Omental fat pad (tissue), 4 donors: ENCODE results near the gene SLC30A3. TPM values are rescaled to one million over a fixed set of nuclear protein-coding genes. Genes with fewer than 3 reads are reported as not detected.

Experiments
- ATAC-seq: fragments of 150-250 bp; one replicate; pipeline ENCODE4 v1.9.1; 2016; ENCODE audit warnings: mild to moderate bottlenecking, moderate library complexity; ENCODE audit not compliant: low FRiP score
- DNase-seq: peaks from one replicate; pipeline ENCODE4 v3.0.0-alpha.2; 2019; ENCODE audit warnings: low spot score
- total RNA-seq, 4 donors: library from RNA; depleted of rRNA; stranded (reverse); fragments of >200 nt; gene quantifications; one replicate each; pipeline ENCODE4 v1.1.0, GENCODE V29; 2016
- TF ChIP-seq, protein P1 (sequence below), 3 donors: fragments of 450-650 bp; IDR thresholded peaks; one replicate each; pipeline ENCODE4 v1.5.1; 2016 to 2017; ENCODE audit warnings: antibody characterized with exemption in 3 of 3, mild to moderate bottlenecking in 3 of 3, moderate library complexity in 2 of 3

Gene SLC30A3
- total RNA-seq, 4 donors from 2014 or later = not detected

DNA sequence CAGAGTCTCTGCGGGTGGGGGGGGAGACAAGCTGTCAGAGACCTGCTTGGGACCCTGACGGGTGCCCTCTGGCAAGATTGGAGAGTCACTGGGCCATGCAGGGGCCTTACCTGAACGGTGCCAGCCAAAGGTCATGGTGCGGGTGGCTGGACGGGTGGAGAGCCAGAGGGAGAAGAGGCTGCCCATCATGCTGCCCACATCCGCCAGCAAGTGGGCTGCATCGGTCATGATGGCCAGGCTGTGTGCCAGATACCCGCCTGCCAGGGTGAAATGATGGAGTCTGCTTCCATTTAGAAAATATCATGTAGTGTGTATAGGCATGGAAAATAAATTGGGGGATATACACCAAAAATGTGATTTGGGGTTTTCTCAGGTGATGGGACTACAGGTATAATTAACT lies 4.8 kb downstream of the SLC30A3 start:
- DNase-seq (no peak), ATAC-seq (no peak)
- TF ChIP-seq, protein P1, sequence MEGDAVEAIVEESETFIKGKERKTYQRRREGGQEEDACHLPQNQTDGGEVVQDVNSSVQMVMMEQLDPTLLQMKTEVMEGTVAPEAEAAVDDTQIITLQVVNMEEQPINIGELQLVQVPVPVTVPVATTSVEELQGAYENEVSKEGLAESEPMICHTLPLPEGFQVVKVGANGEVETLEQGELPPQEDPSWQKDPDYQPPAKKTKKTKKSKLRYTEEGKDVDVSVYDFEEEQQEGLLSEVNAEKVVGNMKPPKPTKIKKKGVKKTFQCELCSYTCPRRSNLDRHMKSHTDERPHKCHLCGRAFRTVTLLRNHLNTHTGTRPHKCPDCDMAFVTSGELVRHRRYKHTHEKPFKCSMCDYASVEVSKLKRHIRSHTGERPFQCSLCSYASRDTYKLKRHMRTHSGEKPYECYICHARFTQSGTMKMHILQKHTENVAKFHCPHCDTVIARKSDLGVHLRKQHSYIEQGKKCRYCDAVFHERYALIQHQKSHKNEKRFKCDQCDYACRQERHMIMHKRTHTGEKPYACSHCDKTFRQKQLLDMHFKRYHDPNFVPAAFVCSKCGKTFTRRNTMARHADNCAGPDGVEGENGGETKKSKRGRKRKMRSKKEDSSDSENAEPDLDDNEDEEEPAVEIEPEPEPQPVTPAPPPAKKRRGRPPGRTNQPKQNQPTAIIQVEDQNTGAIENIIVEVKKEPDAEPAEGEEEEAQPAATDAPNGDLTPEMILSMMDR (IDR thresholded peaks at IDR 0.05) = no peak

DNA sequence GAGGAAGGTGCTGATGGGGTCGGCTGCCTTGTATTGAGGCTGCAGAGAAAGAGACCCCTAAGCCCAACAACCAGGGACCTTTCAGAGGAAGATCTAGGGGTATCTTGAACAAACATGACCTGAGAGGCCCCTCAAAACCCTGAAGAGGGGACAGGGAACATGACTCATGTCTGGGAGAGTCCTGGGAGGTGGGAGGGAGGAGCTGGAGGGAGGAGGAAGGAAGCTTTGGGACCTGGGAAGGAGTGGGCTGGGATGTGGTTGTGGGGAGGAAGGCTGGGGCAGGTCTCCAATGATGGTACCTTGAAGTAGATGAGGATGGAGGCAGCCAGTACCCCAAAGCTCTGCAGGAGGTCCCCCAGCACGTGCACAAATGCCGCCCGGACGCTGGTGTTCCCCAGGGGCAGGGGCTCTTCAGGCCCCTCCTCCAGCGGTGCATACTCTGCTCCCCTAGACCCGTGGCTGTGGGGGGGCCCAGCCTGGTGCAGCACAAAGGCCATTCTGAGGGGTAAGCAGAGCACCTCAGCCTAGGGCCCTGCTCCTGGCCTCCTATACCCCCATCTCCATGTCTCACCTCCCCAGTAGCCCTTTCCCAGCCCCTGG lies 5.9 kb downstream of the SLC30A3 start:
- DNase-seq = no peak
- TF ChIP-seq, protein P1 (IDR thresholded peaks at IDR 0.05) = no peak
- ATAC-seq = no peak

DNA sequence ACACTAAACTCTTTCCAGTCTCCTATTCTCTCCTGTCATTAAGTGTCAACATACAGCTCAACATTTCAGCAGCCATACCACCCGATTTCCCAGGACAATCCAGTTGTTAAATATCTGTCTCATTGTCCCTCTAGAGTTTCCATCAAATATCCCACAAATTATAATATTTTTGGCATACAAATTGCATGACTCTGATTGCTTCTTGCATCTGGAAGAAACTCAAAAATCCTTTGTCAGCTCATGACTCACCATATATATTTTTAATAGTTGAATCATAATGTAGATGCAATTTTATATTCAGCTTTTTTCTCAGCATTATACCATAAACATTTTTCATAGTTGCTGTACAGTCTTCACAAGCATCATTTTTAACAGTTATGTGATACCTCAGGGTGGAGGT lies 7.2 kb downstream of the SLC30A3 start:
- ATAC-seq = peak; percentile 49
- TF ChIP-seq, protein P1 (IDR thresholded peaks at IDR 0.05) = no peak
- no peak for DNase-seq

DNA sequence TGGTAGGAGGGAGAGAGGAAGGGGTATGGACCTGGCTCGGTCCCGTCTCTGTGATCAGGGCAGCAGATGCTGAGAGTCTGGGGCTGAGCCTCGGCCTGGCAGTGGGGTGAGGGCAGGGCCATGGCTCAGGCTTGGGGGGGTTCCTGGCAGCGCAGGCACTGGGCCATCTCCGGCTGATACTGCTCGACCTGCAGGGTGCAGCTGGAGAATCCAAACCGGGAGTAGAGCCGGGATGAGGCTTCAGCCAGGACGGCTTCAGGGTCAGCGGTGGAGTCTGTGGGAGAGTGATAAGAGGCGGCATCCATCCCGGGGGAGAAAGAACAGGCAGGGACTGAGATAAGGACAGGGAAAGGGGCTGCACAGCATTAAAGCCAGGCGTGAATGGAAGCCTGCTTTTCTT lies 7.7 kb downstream of the SLC30A3 start:
- TF ChIP-seq, protein P1 (IDR thresholded peaks at IDR 0.05) = no peak
- DNase-seq (no peak), ATAC-seq (no peak)

DNA sequence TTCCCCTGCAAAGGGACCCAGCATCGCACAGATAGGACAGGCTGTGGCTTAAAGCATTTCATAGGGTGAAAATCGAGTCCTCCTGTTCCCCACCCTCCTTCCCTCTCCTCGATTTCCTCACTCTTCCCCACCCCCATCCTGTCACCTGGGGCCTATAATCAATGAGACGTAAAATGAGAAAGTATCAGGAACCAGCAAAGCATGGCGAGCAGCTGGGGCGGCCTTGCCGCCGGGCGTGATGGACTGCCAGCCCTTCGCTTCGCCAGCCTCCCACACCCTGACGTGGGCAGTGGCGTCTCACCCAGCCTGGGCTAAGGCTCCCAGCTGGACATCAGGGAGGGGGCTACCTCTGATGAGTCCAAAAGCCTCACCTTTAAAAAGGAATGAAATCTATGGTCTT lies 11.1 kb downstream of the SLC30A3 start:
- TF ChIP-seq, protein P1 (IDR thresholded peaks at IDR 0.05) = no peak
- DNase-seq = no peak
- no peak for ATAC-seq

DNA sequence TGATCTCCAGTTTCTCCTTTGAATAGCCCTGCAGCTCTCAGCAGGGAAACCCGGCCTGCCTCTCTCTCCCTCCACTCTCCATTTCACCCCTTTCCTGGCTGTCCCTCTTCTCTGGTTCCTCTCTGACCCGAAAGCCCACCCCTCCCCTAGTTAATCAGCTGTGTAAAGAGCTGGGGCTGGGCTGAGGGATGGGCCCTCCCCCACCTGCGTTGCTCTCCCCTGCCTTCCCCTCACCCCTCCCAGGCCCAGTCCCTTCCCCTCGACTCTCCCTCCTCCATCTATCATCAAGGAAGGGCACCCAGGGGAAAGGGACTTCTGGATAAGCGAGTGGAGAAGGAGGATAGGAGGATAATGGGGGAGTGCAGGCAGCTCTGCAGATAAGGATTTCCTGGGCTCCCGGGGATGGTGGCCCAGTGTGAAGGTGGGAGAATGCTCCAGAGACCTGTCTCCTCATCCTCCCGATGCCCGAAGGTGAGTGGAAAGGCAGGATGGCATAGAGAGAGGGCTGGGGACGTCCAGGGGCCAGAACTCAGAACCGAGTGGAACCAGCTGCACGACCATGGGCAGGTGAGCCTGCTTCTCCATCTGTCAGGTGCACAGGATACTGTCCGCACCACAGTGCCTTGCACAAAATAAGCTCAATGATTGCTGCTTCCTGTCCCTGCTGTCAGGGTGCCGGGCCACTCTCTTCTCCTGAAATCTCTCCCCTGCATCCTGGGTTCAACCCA lies 12.0 kb downstream of the SLC30A3 start:
- ATAC-seq = no peak
- DNase-seq = no peak
- TF ChIP-seq, protein P1 (IDR thresholded peaks at IDR 0.05) = no peak
